Breast epithelium (tissue), 3 donors: ENCODE measurements around the gene EXPH5.

ENCODE experiments used
- POLR2A ChIP-seq: fragments of 450-650 bp; IDR thresholded peaks from one replicate; pipeline ENCODE4 v1.6.1; 2016; ENCODE audit warnings: antibody characterized with exemption, mild to moderate bottlenecking, moderate library complexity
- TF ChIP-seq, protein P1 (sequence below), 3 donors: fragments of 450-650 bp; IDR thresholded peaks; one replicate each; pipeline ENCODE4 v1.5.1; 2016 to 2017; ENCODE audit warnings: antibody characterized with exemption in 3 of 3, mild to moderate bottlenecking in 3 of 3, moderate library complexity in 3 of 3

DNA sequence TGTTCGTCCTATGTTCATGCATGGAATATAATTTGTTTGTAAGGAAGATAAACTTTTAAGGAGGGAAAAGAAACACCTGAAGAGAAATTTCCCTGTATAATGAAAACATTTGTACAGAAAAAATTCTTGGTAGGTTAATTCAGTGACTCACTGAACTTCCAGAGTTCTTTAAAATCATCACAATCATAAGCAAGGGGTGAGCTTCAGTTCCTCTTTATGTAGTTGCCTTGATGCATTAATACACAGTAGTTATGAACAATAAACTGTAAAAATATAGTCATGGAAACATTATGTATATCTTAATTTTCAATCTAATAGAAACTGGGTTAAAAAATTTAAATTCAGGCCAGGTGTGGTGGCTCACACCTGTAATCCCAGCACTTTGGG lies 125.1 kb downstream of the EXPH5 start:
- TF ChIP-seq POLR2A: no peak
- TF ChIP-seq, protein P1, sequence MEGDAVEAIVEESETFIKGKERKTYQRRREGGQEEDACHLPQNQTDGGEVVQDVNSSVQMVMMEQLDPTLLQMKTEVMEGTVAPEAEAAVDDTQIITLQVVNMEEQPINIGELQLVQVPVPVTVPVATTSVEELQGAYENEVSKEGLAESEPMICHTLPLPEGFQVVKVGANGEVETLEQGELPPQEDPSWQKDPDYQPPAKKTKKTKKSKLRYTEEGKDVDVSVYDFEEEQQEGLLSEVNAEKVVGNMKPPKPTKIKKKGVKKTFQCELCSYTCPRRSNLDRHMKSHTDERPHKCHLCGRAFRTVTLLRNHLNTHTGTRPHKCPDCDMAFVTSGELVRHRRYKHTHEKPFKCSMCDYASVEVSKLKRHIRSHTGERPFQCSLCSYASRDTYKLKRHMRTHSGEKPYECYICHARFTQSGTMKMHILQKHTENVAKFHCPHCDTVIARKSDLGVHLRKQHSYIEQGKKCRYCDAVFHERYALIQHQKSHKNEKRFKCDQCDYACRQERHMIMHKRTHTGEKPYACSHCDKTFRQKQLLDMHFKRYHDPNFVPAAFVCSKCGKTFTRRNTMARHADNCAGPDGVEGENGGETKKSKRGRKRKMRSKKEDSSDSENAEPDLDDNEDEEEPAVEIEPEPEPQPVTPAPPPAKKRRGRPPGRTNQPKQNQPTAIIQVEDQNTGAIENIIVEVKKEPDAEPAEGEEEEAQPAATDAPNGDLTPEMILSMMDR (IDR thresholded peaks at IDR 0.05): no peak
